ENCODE results near the gene TBCCD1. TPM values are rescaled to one million over a fixed set of nuclear protein-coding genes. Genes with fewer than 3 reads are reported as not detected.

Gene TBCCD1
- total RNA-seq, 2 donors from 2014 or later, result 11.9 to 14.0 TPM

DNA sequence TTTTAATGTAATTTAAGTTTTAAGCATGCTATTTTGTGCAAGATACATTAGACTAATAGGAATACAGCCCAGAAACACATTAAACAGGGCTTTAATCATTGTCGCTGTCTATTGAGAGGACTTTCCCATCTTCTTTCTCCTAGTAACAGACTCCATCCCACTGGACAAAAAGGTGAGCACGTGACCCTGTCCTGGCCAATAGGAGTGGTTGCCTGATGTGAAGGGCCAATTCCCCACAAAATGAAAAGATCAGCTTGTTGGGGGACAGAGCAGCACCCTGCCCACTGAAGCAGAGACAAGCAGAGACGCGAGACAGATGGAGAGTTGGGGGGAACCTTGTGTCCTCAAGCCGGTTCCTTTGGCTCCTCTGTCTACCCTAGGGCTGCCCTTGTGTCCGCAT lies 44.1 kb downstream of the TBCCD1 start:
- Mint-ChIP-seq H3K9me3 (peaks cover 1% of the 10 kb centered on the region), H3K36me3 (ENCODE audit: low read depth) (no peaks in the 10 kb centered on the region), H3K27ac (no peak overlapping the region), H3K27me3 (ENCODE audit: insufficient read depth) (peaks cover 18% of the 10 kb centered on the region), H3K4me1 (no peaks in the 10 kb centered on the region), H3K4me3 (no peak overlapping the region)
- Histone ChIP-seq H3K27me3 (ENCODE audit: control insufficient read depth, insufficient read depth, low read length, poor library complexity, severe bottlenecking) (no peaks in the 10 kb centered on the region), H3K27ac (ENCODE audit: low read depth, low read length) (no peak overlapping the region), H3K4me3 (ENCODE audit: low read length) (no peak overlapping the region), H3K9me3 (ENCODE audit: control insufficient read depth, low read length) (no peaks in the 10 kb centered on the region), H3K36me3 (ENCODE audit: control insufficient read depth, insufficient read depth, low read length) (no peaks in the 10 kb centered on the region), H3K9ac (ENCODE audit: extremely low read depth, low read length, poor library complexity, severe bottlenecking) (no peak overlapping the region), H3K4me1 (ENCODE audit: control insufficient read depth, insufficient read depth, low read length) (no peaks in the 10 kb centered on the region)
- DNase-seq, result no peak
- TF ChIP-seq, protein P1, sequence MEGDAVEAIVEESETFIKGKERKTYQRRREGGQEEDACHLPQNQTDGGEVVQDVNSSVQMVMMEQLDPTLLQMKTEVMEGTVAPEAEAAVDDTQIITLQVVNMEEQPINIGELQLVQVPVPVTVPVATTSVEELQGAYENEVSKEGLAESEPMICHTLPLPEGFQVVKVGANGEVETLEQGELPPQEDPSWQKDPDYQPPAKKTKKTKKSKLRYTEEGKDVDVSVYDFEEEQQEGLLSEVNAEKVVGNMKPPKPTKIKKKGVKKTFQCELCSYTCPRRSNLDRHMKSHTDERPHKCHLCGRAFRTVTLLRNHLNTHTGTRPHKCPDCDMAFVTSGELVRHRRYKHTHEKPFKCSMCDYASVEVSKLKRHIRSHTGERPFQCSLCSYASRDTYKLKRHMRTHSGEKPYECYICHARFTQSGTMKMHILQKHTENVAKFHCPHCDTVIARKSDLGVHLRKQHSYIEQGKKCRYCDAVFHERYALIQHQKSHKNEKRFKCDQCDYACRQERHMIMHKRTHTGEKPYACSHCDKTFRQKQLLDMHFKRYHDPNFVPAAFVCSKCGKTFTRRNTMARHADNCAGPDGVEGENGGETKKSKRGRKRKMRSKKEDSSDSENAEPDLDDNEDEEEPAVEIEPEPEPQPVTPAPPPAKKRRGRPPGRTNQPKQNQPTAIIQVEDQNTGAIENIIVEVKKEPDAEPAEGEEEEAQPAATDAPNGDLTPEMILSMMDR (conservative IDR thresholded peaks at IDR 0.05), result no peak
- 95 to 100% methylated on average over 4 to 6 of the region's 6 CpGs for WGBS, 2 experiments (ENCODE audit: insufficient coverage in 1 of 2, insufficient read length in 1 of 2)

GRCh38 chr3:186520957-186521842 lies 45.9 kb downstream of the TBCCD1 start:
- H3K27ac Mint-ChIP-seq, result no peak overlapping the region
- Histone ChIP-seq H3K27ac (ENCODE audit: low read depth, low read length) (no peak overlapping the region), H3K9ac (ENCODE audit: extremely low read depth, low read length, poor library complexity, severe bottlenecking) (no peak overlapping the region), H3K4me3 (ENCODE audit: low read length) (no peak overlapping the region), H3K27me3 (ENCODE audit: control insufficient read depth, insufficient read depth, low read length, poor library complexity, severe bottlenecking) (no peaks in the 10 kb centered on the region), H3K4me1 (ENCODE audit: control insufficient read depth, insufficient read depth, low read length) (no peaks in the 10 kb centered on the region), H3K36me3 (ENCODE audit: control insufficient read depth, insufficient read depth, low read length) (no peaks in the 10 kb centered on the region), H3K9me3 (ENCODE audit: control insufficient read depth, low read length) (no peaks in the 10 kb centered on the region)
- TF ChIP-seq, protein P1 (conservative IDR thresholded peaks at IDR 0.05), result no peak
- no peak for DNase-seq
- WGBS, 2 experiments (ENCODE audit: insufficient coverage in 1 of 2, insufficient read length in 1 of 2), result 88 to 91% methylated on average over 7 to 10 of the region's 10 CpGs
- no peaks in the 10 kb centered on the region for H3K36me3 Mint-ChIP-seq (ENCODE audit: low read depth)
- H3K4me3 Mint-ChIP-seq, result no peak overlapping the region
- peaks cover 11% of the 10 kb centered on the region for H3K27me3 Mint-ChIP-seq (ENCODE audit: insufficient read depth)
- H3K9me3 Mint-ChIP-seq, result peaks cover 1% of the 10 kb centered on the region
- no peaks in the 10 kb centered on the region for H3K4me1 Mint-ChIP-seq

DNA sequence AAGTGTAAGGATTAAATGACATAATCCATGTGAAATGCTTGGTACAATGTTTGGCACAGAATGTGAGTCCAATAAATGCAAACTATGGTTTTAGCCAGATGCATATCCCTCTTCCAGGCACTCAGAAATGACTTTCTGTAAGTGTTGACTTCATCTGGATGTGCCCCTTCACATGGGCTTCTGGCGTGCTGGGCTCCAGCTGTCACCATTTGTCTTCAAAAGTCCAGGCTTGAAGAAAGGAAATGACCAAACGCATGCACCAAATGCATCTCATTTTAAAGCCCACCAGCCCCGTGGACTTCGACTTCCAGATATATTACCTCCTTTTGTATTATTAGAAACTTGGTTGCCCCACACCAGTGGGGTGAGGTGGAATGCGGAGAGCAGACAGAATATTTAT lies 46.7 kb downstream of the TBCCD1 start:
- TF ChIP-seq, protein P1 (conservative IDR thresholded peaks at IDR 0.05), result no peak
- Mint-ChIP-seq H3K27me3 (ENCODE audit: insufficient read depth) (peaks cover 10% of the 10 kb centered on the region), H3K4me3 (no peak overlapping the region), H3K9me3 (peaks cover 1% of the 10 kb centered on the region), H3K4me1 (no peaks in the 10 kb centered on the region), H3K27ac (no peak overlapping the region), H3K36me3 (ENCODE audit: low read depth) (no peaks in the 10 kb centered on the region)
- WGBS, 2 experiments (ENCODE audit: insufficient coverage in 1 of 2, insufficient read length in 1 of 2), result 90 to 100% methylated on average over 1 to 4 of the region's 5 CpGs
- H3K9me3 ChIP-seq (ENCODE audit: control insufficient read depth, low read length), result no peaks in the 10 kb centered on the region
- no peak overlapping the region for H3K9ac ChIP-seq (ENCODE audit: extremely low read depth, low read length, poor library complexity, severe bottlenecking)
- no peak for DNase-seq
- H3K27ac ChIP-seq (ENCODE audit: low read depth, low read length), result no peak overlapping the region
- H3K4me3 ChIP-seq (ENCODE audit: low read length), result no peak overlapping the region
- no peaks in the 10 kb centered on the region for H3K27me3 ChIP-seq (ENCODE audit: control insufficient read depth, insufficient read depth, low read length, poor library complexity, severe bottlenecking)
- no peaks in the 10 kb centered on the region for H3K36me3 ChIP-seq (ENCODE audit: control insufficient read depth, insufficient read depth, low read length)
- H3K4me1 ChIP-seq (ENCODE audit: control insufficient read depth, insufficient read depth, low read length), result no peaks in the 10 kb centered on the region
